ENCODE measurements around the gene TNFRSF12A. TPM values are rescaled to one million over a fixed set of nuclear protein-coding genes. Genes with fewer than 3 reads are reported as not detected.

TNFRSF12A gene
- total and polyA plus RNA-seq, 2 of the 13 experiments (the other 11 are each of a cell fraction or from before 2014, with no cell fraction given), result 61.9 to 66.0 TPM

DNA sequence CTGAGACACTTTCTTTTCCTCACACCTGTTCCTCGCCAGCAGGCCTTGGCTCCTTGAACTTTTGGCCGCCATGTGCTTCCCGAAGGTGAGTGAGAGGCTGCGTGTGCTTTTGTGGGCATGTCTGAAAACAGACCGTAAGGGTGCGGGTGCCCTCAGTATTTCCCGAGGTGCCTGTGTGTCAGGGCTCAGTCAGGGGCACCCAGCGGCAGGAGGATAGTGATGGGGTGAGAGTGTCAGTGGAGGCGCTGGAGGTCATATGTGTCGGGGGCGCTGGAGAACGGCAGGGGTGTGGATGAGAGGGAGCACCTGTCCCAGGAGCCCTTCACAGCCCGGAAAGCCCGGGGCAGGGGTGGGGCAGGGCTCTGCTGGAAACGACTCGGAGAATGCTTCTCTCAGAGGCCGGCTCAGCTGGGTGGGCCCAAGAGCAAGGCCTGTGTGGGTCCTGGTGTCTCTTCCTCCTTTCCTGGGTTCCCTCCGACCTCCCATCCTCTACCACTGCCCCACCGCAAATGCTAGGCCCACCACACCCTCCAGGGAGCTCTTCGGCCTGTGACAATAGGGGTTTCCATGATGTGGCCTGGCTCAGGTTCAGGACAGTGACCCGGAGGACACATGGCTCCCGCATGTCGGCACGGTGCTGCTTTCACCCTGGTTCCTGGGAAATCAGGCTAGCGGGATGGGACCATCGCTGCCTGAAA is 45.7 kb downstream of the TNFRSF12A start (continued):
- TF ChIP-seq YEATS4 (CRISPR knock-in tag; IDR thresholded peaks at IDR 0.05; ENCODE audit: borderline replicate concordance) (peak; percentile 42), ZNF703 (CRISPR knock-in tag; IDR thresholded peaks at IDR 0.05; ENCODE audit: borderline replicate concordance) (peak; percentile 46; the same call in 1 of the 2 replicates), HNRNPLL (IDR thresholded peaks at IDR 0.05; ENCODE audit: low read depth, low read length, poor library complexity, severe bottlenecking) (peak; percentile 22), MLX (CRISPR knock-in tag; IDR thresholded peaks at IDR 0.05) (peak; percentile 19; the same call in 1 of the 2 replicates), ZFX (CRISPR knock-in tag; IDR thresholded peaks at IDR 0.05; ENCODE audit: low read depth) (peak; percentile 75), ARID4A (CRISPR knock-in tag; IDR thresholded peaks at IDR 0.05; ENCODE audit: borderline replicate concordance) (0 out of 2 replicates have a peak, but pooled peaks have one; percentile 4), ZNF784 (CRISPR knock-in tag; IDR thresholded peaks at IDR 0.05; ENCODE audit: borderline replicate concordance) (peak; percentile 56; the same call in 1 of the 2 replicates), ZNF746 (CRISPR knock-in tag; IDR thresholded peaks at IDR 0.05) (0 out of 2 replicates have a peak, but pooled peaks have one; percentile 12), HDAC1 (CRISPR knock-in tag; IDR thresholded peaks at IDR 0.05) (no peak), ZNF891 (CRISPR knock-in tag; IDR thresholded peaks at IDR 0.05) (no peak; the same call in 1 of the 2 replicates), DNMT3B (CRISPR knock-in tag; conservative IDR thresholded peaks at IDR 0.05) (peak; percentile 80), ZNF782 (CRISPR knock-in tag; IDR thresholded peaks at IDR 0.05; ENCODE audit: borderline replicate concordance) (no peak), RBM22 (optimal IDR thresholded peaks at IDR 0.05; ENCODE audit: low read length) (no peak), ZNF160 (CRISPR knock-in tag; IDR thresholded peaks at IDR 0.05) (0 out of 2 replicates have a peak, but pooled peaks have one; percentile 46), ZNF672 (CRISPR knock-in tag; IDR thresholded peaks at IDR 0.05) (0 out of 2 replicates have a peak, but pooled peaks have one; percentile 65), ZBTB7A (CRISPR knock-in tag; IDR thresholded peaks at IDR 0.05) (peak; percentile 17; the same call in 1 of the 2 replicates), RBFOX2 (IDR thresholded peaks at IDR 0.05; ENCODE audit: low read depth, low read length) (0 out of 2 replicates have a peak, but pooled peaks have one; percentile 31), MXD4 (CRISPR knock-in tag; IDR thresholded peaks at IDR 0.05) (0 out of 2 replicates have a peak, but pooled peaks have one; percentile 34), ZNF878 (CRISPR knock-in tag; IDR thresholded peaks at IDR 0.05) (0 out of 2 replicates have a peak, but pooled peaks have one; percentile 48), ZNF441 (CRISPR knock-in tag; IDR thresholded peaks at IDR 0.05; ENCODE audit: borderline replicate concordance) (peak; percentile 25; the same call in 1 of the 2 replicates)
- TF ChIP-seq, protein P1, sequence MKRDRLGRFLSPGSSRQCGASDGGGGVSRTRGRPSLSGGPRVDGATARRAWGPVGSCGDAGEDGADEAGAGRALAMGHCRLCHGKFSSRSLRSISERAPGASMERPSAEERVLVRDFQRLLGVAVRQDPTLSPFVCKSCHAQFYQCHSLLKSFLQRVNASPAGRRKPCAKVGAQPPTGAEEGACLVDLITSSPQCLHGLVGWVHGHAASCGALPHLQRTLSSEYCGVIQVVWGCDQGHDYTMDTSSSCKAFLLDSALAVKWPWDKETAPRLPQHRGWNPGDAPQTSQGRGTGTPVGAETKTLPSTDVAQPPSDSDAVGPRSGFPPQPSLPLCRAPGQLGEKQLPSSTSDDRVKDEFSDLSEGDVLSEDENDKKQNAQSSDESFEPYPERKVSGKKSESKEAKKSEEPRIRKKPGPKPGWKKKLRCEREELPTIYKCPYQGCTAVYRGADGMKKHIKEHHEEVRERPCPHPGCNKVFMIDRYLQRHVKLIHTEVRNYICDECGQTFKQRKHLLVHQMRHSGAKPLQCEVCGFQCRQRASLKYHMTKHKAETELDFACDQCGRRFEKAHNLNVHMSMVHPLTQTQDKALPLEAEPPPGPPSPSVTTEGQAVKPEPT (CRISPR knock-in tag; IDR thresholded peaks at IDR 0.05; ENCODE audit: low read depth), result peak; percentile 27

Measured in HepG2 (cell line).